AG10803 (cell line): ENCODE measurements around the gene ESPL1.

Source experiments
- DNase-seq: peaks from one replicate; pipeline ENCODE4 v3.0.0; 2010; ENCODE audit warnings: low read depth
- H3K4me3 ChIP-seq: 2 replicates; pipeline ENCODE4 v1.5.1; 2011; ENCODE audit warnings: mild to moderate bottlenecking, low read length, control low read depth
- CTCF ChIP-seq: conservative IDR thresholded peaks from 2 replicates; pipeline ENCODE4 v1.5.1; 2011; ENCODE audit warnings: mild to moderate bottlenecking, low read length, control low read depth, inconsistent platforms

ESPL1 gene

GRCh38 chr12:53265783-53266182 lies 2.3 kb upstream of the ESPL1 start:
- TF ChIP-seq CTCF, result no peak
- H3K4me3 ChIP-seq, result no peak overlapping the region
- DNase-seq, result no peak

GRCh38 chr12:53267306-53267998 lies 647 bp upstream of the ESPL1 start:
- peak overlapping the region; percentile 95 for H3K4me3 ChIP-seq
- TF ChIP-seq CTCF, result no peak

GRCh38 chr12:53268630-53269562 lies 797 bp downstream of the ESPL1 start:
- no peak for TF ChIP-seq CTCF
- DNase-seq, result peak; percentile 17
- peak overlapping the region; percentile 95 for H3K4me3 ChIP-seq

More at GRCh38 chr12:53267306-53267998, 647 bp upstream of the ESPL1 start:
- no peak for DNase-seq

GRCh38 chr12:53274445-53274844 lies 6.3 kb downstream of the ESPL1 start:
- TF ChIP-seq CTCF, result no peak
- H3K4me3 ChIP-seq, result no peak overlapping the region
- DNase-seq, result no peak

GRCh38 chr12:53276511-53276910 lies 8.4 kb downstream of the ESPL1 start:
- no peak for TF ChIP-seq CTCF
- DNase-seq, result no peak
- H3K4me3 ChIP-seq, result no peak overlapping the region

GRCh38 chr12:53277981-53278380 lies 9.9 kb downstream of the ESPL1 start:
- H3K4me3 ChIP-seq, result no peak overlapping the region
- DNase-seq, result no peak
- TF ChIP-seq CTCF, result no peak
